OCI-LY7 (cell line): ENCODE results near the gene DGCR2.

ENCODE experiments used
- CTCF ChIP-seq: fragments of 200-600 bp; sonication (generic); conservative IDR thresholded peaks from 2 replicates; pipeline ENCODE4 v1.5.1; 2014; ENCODE audit warnings: mild to moderate bottlenecking, antibody characterized with exemption, low read length, moderate library complexity, mixed read lengths
- EZH2phosphoT487 ChIP-seq: fragments of 200-600 bp; sonication (generic); IDR thresholded peaks from 2 replicates; pipeline ENCODE4 v1.6.1; 2018; ENCODE audit warnings: low read depth, borderline replicate concordance, mild to moderate bottlenecking, mixed run types, antibody characterized with exemption, low read length, moderate library complexity, mixed read lengths

GRCh38 chr22:19122143-19122751, at the start of gene DGCR2:
- TF ChIP-seq EZH2phosphoT487 (no peak), CTCF (no peak)
